IPS-NIHi7 (cell line): ENCODE measurements around the gene USO1.
"Not testable (repeated sequence)": the region's sequence is repeated elsewhere in the genome, so short reads cannot be mapped to it uniquely, and the experiment has no call there.

Experiments
- DNase-seq: peaks from one replicate; pipeline ENCODE4 v3.0.0; 2012; ENCODE audit warnings: mixed read lengths; ENCODE audit errors: extremely low spot score

The USO1 gene

DNA sequence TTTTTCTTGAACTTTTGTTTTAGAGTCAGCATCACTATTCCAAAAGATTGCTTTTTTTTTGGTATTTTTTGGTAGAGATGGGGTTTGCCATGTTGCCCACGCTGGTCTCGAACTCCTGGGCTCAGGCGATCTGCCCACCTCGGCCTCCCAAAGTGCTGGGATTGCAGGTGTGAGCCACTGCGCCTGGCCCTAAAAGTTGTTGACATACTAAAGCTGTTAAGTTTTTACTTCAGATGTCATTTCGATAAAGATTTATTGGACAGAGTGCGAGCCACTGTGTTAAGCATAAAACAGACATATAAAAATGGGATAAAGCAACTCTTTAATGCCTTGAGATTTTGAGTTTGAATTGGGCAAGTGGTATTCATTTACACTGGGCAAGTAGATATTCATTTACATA, 28.3 kb downstream of the USO1 start:
- DNase-seq = no peak

DNA sequence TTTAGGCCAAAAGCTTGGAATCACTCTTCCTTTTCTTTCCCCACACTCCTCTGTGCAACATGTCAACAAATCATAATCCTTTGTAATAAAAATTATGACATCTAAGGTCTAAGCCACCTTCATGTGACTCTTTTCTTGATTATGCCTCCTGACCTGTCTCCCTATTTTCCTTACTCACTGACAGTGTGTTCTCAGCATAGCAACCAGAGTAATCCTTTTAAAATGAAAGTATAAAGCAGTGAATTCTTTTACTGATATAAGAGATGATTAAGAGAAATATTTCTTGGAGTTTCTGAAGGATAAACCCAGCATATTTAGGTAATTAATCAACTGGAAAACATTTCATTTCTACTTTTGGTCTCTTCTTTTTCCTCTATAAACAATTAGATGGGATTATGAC, 44.7 kb downstream of the USO1 start:
- DNase-seq = no peak

DNA sequence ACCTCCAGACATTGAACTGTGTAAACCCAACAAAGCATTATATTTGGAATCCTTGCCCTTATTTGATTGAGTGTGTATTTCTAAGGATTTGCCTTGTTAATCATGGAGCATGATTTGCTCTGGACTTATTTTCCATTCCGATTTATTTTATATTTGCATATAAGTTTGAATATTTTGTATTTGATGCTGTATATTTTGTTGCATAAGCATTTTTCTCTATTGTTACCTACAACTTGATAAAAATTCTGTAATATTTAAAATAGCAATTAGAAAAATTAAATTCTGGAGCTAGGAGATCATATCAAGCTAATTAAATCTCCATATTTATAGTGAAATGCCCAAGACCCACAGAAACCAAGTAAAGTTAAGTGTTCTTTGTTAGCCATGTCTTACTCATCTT, 47.2 kb downstream of the USO1 start:
- no peak for DNase-seq

DNA sequence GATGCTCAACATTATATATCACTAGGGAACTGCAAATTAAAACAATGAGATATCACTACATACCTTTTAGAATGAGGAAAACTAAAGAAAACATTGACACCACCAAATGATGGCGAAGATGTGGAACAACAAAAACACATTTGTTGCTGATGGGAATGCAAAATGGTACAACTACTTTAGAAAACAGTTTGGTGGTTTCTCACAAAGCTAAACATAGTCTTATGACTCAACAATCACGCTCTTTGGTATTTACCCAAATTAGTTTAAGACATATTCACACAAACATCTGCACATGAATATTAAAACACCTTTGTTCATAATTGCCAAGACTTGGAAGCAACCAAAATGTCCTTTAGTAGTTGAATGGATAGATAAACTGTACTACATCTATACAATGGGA, 53.2 kb downstream of the USO1 start:
- DNase-seq = no peak

DNA sequence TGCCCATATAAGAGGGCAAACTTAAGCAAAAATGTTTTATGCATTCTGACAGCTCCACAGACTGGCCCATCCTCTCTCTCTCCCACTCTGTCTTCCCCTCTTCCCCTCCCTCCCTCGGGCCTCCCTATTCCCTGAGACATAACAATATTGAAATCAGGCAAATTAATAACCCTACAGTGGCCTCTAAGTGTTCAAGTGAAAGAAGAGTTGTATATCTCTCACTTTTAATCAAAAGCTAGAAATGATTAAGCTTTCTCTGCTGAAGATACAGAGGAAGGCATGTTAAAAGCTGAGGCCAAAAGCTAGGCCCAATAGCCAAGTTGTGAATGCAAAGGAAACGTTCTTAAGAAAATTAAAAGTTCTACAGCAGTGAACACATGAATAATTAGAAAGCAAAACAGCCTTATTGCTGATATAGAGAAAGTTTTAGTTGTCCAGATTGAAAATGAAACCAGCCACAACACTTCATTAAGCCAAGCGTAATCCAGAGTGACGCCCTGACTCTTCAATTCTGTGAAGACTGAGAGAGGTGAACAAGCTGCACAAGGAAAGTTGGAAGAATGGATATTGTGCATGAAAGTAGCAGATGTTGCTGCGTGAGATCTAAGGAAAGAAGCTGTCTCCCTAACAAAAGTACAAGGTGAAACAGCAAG, 54.9 kb downstream of the USO1 start:
- no peak for DNase-seq

DNA sequence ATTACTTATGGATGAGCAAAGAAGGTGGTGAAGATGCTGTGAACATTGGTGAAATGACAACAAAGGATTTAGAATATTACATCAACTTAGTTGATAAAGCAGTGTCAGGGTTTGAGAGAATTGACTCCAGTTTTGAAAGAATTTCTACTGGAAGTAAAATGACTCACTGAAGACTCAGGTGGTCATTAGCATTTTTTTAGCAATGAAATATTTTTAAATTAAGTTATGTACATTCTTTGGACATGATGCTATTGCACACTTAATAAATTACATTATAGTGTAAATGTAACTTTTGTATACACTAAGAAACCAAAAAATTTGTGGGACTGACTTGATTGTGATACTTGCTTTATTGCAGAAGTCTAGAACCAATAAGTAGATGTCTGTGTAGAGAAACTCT, 56.9 kb downstream of the USO1 start:
- DNase-seq = no peak

DNA sequence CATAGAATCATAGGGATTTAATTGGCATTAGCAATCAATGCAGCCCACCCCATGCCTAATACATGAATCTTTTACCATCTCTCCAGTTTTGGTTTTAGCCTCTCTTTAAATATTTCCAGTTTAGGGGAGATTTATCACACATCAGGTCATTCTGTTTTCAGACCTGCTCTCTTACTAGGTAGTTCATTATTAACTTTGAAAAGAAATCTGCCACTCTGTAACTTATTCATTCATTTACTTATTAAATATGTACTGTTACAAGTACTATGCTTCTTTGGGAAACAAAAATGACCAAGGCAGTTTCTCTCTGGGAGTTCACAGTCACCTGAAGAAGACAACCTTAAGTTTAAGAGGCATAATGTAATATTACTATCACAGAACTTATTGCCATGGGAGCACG, 62.1 kb downstream of the USO1 start:
- no peak for DNase-seq

DNA sequence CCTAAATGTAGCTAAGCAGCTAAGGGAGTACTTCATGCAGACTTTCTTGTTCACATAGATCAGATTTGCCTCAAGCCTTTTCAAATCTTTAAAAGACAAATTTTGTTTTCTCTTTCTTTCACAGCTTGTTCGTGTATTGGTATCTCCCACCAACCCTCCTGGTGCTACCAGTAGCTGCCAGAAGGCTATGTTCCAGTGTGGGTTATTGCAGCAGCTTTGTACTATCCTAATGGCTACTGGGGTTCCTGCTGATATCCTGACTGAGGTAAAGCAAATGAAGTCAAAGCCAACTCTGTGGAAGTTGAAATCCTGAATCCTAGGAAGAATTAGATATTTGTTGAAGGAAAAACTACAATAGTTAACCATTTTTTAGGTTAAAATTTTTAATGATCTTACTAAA, 62.6 kb downstream of the USO1 start:
- DNase-seq = no peak

DNA sequence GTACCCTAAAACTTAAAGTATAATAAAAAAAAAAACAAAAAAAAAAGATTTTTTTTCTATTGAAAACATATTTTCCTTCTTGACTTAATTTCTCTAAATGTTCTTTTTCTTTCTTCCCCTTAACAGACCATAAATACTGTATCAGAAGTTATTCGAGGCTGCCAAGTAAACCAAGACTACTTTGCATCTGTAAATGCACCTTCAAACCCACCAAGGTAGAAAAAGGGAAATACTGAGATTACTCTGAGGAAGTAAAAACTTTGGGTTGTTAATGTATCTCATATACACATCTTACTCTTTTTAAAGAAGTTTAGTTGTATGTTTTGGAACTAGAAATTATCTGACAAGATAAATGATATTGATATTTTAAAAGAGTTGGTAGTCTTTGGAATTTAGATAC, 65.6 kb downstream of the USO1 start:
- DNase-seq = no peak

DNA sequence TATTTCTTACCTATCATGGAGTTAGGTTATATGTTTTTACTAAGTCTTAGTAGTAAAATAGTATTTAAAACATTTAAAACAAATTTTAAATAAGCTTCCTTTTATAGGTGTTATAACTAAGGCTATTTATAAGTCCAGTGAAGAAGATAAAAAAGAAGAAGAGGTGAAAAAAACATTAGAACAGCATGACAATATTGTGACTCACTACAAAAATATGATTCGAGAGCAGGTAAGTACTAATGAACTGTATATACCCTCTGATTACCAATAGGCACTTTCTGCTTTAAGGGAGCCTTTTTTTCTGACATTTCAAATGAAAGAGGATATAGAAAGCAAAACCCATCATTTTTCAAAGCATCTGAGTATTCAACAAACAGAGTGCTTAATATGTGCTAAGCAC, 76.6 kb downstream of the USO1 start:
- no peak for DNase-seq

DNA sequence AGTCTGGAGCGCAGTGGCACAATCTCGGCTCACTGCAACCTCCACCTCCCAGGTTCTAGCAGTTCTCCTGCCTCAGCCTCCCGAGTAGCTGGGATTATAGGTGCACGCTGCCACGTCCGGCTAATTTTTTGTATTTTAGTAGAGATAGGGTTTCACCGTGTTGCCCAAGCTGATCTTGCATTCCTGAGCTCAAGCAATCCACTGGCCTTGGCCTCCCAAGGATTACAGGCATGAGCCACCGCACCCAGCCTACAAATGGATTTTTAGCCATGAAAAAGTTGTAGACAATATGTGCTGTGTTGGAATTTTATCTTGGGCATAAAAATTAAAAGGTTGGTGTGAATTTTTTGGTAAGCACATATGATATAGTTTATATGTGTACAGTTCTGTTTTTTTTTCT, 81.7 kb downstream of the USO1 start:
- DNase-seq = not testable (repeated sequence)

DNA sequence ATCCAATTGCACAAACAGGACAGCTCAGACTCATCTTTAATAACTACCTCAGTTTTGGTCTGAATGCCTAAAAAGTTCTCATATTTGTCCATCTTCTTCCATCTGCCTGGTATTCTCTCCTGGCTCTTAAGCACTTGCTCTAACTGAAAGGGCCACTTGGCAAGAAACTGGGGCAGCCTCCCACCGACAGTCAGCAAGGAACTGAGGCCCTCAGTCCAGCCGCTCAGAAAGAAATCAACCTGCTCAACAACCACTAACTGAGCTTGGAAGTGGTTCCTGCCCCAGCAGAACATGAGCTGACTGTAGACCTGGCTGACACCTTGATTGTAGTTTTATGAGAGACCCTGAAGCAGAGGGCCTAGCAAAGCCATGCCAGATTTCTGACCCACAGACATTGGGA, 93.5 kb downstream of the USO1 start:
- no peak for DNase-seq

DNA sequence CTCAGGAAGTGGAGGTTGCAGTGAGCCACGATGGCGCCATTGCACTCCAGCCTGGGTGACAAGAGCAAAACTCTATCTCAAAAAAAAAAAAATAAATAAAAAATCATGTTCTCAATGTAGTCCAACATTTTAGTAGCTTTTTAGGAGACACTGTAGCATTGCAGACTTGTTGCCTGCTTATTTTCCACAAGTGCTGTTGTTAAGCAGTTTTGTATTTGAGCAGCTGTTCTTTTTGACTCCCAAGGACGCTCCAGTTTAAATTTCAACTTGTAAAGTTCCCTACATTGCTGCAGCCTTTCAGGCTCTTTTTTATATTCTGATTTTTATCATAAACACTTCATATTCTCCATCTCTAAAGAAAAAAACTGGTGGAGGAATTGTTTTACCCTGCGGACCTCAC, 94.7 kb downstream of the USO1 start:
- no peak for DNase-seq

DNA sequence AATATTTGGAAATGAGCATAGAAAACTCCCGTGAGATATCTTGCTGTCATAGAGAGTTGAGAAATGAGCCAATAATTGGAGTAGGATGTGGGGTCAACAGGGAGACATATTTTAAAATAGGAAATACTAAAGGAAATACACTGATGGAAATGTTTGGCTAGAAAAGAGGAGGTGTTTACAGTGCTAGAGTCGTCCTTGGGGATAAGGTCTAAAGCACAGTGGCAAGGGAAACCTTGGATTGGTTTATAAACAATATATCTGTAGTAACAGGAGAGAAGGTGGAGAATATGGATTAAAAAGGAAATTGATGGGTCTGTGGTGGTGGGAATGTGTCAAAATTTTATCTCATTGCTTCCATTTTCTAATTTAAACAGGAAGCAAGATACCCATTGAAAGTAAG, 95.8 kb downstream of the USO1 start:
- no peak for DNase-seq

DNA sequence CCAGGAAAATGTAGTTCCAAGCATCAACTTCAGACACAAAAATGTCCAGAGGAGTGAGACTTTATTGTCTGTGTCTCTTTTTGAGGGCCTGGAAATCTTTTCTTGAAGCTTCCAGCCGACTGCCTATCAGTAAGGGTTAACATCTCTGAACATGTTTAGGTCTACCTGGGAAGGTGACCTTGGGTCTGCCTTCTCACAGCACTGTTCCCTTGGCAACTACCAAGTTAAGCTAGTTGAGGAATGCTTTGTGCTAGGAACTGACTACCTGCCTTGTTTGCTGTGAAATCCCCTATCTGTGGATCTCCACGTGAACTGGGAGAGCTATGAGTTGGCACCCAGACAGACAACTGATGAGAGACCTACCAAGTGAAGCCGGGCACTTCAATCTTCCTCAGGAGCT, 96.3 kb downstream of the USO1 start:
- no peak for DNase-seq

DNA sequence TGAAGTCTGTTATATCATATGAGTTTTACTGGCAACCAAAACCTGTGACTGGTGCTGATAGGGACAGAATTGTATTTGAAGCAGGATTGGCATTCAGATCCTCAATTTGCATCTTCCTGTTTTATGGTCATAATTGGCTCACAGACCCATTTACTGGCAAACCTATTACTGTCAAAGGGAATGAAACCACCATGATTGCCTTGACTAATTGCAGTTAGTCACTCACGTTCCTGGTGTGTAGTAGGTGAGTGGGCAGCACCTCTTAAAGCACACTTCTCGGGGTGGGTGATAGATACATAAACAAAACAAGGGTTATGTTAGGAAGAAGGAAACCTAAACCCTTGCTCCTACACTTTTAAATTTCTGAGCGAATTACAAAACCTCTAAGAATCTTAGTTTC, 96.8 kb downstream of the USO1 start:
- DNase-seq = no peak

DNA sequence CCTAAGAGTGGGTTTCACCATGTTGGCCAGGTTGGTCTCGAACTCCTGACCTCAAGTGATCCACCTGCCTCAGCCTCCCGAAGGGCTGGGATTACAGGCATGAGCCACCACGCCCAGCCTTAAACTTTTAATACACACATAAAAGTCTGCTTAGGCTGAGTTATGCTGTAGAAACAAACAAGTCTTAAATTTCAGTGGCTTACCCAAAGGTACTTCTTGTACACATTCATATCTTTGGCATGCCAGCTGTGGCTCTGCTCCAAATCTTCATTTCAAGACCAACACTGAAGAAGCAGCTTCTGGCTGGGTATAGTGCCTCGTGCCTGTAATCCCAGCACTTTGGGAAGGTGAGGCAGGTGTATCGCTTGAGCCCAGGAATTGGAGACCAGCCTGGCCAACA, 97.6 kb downstream of the USO1 start:
- DNase-seq = no peak

DNA sequence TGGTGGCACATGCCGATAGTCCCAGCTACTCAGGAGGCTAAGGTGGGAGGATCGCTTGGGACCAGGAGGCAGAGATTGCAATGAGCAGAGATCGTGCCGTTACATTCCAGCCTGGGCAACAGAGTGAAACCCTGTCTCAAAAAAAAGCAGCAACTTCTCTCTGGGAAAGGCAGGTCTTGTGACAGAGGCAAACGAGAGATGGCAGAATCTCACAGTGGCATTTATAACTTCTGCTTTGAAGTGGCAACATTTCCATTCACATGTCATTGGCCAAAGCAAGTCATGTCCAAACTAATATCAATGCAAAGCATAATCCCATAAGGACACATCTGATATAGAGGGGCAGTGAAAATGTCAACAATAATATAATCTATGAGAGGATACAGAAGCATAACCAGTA, 98.0 kb downstream of the USO1 start:
- no peak for DNase-seq

DNA sequence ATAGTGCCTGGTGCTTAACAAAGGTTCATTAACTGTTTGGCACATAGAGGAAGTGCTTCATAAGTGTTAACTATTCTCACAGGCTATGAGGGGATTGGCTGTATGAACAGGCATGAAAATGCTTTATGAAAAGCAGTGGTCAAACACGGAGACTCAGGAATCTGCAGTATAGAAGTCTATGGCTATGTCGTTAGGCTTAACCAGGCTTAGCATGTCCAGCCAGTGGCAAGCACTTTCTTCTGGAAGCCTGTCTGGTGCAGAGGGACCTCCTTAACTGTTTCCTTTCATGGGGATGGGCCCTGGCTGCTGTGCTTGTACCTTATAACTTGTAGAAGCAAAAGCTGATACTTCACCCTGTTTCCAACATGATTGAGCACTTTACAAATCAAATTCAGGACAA, 99.4 kb downstream of the USO1 start:
- no peak for DNase-seq

DNA sequence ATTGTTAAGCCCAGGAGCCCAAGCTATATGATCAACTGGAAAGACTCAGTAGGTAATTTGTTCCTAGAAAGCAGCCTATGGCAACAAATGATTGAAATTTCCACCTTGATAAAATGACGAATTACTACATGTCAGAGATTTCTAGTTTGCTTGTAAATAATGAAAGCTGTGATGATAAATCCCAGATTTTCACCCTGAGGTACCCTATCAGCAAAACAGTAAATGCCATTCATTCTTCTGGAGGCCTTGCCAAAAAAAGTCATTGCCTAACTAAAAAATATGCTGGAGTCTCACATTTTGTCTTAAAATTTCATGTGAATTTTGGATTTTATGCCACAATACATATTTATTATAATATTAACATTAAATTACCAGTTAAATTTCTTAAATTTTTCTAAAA, 106.5 kb downstream of the USO1 start:
- DNase-seq = no peak

DNA sequence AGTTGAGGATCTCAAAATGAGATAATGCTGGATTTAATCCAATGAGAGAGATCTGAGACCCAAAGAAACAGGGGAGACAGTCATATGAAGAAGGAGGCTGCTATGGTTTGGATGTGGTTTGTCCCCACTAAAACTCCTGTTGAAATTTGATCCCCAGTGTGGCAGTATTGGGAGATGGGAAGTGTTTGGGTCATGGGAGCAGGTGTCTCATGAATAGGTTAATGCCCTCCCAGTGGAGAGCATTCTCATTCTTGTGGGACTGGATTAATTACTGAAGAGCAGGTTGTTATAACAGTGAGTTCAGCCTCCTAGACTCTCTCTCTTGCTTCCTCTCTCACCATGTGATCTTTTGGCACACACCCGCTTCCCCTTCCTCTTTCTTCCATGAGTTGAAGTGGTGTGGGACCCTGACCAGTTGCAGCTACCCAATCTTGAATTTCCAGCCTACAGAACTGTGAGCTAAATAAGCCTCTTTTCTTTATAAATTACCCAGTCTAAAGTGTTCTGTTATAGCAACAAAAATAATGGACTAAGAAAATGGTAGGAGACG, 107.6 kb downstream of the USO1 start:
- no peak for DNase-seq

DNA sequence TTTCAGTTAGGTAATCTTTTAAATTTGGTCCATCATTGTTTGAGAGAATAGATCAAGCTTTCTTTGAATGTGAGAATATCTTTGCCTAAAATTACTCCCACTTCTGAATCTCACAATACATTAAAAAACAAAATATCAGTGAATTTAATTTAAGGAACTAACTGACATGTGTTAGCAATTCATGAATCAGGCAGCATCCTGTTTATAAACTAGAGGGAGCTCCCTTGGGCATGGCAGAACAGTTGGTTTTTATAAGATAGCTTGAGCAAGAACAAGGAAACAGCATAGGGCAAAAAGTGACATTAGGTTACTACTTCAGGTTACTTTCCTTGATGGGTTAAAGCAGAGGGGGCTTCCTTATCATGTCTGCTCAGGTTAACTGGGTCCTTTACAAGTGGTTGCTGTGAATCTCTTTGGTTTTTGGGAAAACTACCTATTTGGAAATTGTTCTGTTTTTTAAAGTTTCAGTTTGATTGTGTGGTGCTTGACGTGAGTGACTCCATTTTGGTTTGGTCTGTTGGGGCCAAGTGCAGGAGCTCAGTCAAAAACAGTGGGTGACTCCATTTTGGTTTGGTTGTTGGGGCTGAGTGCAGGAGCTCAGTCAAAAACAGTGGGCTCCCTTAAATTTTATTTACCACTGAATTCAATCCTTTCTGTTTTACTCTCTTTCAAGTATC, 109.9 kb downstream of the USO1 start:
- DNase-seq = no peak

DNA sequence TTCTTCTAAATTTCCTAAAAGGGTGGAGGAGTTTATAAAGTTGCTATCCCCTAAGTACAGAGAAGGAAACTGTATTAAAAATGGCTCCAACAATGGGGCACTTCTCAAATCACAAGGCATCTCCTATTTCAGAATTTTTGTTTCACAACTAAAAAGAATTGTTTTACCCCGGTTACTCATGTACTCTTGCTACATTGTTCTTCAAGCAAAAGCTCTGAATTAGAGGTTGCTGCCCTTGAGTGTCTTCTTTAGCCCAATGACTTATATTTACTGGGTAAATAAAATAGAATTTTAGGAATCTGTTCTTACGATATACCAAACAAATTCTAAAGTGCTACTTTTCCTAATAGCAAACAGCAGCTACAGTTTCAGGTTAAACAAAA, 110.4 kb downstream of the USO1 start:
- no peak for DNase-seq
